ENCODE measurements around the gene KCTD10. TPM values are rescaled to one million over a fixed set of nuclear protein-coding genes. Genes with fewer than 3 reads are reported as not detected.

Gene KCTD10
- total RNA-seq, 1 donor from 2014 or later, result 86.9 TPM

DNA sequence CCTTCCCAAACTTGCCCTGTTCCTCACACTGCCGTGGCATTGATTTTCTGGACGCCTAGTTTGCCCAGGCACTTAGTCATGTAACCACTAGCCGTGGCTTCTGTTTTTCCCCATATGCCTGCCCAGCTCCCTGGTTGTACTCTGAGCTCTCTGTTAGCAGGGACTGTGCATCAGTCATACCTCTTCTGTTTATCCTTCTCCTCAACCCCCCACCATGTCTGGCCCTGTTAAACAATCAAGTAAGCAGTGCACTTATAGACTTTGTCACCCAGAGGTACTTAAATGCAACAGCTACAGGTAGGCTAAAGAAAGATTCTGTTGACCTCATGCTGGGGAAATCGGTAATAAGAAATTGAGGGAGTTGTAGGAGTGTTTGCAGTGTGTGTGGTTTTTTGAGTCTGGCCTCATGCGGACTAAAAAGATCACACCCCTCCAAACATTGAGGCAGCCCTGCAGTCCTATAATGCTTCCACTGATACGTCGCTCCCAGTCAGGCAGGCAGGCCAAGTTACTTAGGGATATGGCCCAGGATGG is 17.3 kb upstream of the KCTD10 start:
- no peak for DNase-seq (ENCODE audit: low spot score)

GRCh38 chr12:109493938-109494337 is 16.8 kb upstream of the KCTD10 start:
- DNase-seq (ENCODE audit: low spot score), result no peak

GRCh38 chr12:109493090-109493489 is 16.0 kb upstream of the KCTD10 start:
- no peak for DNase-seq (ENCODE audit: low spot score)

DNA sequence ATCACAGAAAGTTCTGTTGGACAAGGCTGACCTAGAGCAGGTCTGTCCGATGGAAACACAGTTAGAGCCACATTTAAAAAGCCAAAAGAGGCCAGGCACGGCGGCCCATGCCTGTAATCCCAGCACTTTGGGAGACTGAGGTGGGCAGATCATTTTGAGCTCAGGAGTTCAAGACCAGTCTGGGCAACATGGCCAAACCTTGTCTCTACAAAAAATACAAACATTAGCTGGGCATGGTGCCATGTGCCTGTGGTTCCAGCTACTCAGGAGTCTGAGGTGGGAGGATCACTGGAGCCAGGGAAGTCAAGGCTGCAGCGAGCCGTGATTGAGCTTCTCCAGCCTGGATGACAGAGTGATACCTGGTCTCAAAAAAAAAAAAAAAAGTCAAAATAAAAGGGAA is 15.3 kb upstream of the KCTD10 start:
- DNase-seq (ENCODE audit: low spot score), result no peak

- no peak for DNase-seq (ENCODE audit: low spot score)
Observed at GRCh38 chr12:109491671-109492070, 14.6 kb upstream of the KCTD10 start.

- no peak for DNase-seq (ENCODE audit: low spot score)
Observed at GRCh38 chr12:109489955-109490565, 13.0 kb upstream of the KCTD10 start.

GRCh38 chr12:109489016-109489954 is 12.2 kb upstream of the KCTD10 start:
- DNase-seq (ENCODE audit: low spot score), result no peak

GRCh38 chr12:109488051-109488665 is 11.1 kb upstream of the KCTD10 start:
- no peak for DNase-seq (ENCODE audit: low spot score)

GRCh38 chr12:109487181-109488050 is 10.3 kb upstream of the KCTD10 start:
- no peak for DNase-seq (ENCODE audit: low spot score)

DNA sequence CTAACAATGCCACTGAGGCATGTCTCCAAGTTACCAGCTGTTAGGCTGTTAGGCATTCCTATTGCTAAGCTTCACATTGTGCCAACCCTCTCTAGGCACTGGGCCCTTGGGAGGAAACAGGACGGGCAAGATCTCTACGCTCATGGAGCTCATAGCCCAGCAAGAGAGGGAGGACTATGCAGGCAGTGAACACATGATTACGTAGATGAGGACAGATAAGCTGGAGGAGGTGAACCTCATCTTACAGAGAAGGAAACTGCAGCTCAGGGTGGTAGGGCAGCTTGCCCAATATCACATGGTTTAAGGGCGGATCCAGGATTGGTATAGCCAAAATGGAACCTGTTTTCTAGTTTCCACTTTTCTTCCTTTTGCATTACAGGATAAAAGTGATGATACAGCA is 8.1 kb upstream of the KCTD10 start:
- DNase-seq (ENCODE audit: low spot score), result no peak

DNA sequence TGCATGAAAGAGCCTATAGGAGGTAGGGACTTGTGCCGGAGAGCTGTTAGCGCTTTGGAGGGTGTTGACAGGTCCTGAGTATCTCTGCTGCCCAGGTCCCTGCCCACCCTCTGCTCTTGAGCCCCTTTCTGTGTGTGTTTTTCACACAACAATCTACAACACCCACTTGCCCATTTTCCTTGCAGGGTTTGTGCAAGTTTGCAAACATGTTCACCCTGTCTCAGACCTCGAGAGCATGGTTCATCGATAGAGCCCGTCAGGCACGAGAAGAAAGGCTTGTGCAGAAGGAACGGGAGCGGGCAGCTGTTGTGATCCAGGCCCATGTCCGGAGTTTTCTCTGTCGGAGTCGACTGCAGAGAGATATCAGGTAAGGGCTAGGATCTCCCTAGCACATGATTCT is 6.2 kb upstream of the KCTD10 start:
- no peak for DNase-seq (ENCODE audit: low spot score)

GRCh38 chr12:109482894-109483293 is 5.8 kb upstream of the KCTD10 start:
- DNase-seq (ENCODE audit: low spot score), result no peak

DNA sequence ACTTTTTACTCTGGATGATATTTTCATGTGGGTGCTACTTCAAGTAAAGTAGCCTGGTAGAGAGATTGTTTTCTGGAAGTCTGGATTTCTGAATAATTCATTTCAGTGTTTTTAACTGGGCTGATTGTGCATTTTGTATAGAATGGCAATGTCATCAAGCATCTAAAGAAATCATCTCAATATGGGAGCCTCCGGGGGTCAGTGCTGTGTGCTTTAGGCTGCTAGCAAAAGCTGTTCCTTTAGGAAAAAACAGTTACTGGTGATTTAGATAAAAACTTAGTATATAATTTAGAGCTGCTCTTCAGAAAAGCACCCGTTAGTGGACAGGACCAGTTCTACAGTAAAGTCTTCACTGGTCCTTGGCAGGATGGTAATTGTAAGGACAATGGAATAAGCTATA is 5.4 kb upstream of the KCTD10 start:
- no peak for DNase-seq (ENCODE audit: low spot score)

DNA sequence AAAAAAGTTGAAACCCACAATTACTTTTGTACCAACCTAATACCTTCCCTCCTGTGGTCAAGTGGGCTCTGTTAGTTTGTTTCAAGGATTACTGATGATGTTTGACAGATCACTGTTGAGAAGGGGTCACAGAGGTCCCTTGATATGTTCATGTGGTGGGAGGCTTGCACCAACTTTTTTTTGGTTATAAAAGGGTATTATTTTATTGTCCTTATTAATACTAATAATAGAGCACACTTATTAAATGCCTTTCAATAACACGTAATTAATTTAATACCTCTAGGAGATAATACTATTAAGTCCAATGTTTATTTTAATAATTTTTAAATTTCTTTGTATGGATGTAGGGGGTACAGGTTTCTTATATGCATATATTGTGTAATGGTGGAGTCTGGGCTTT is 4.8 kb upstream of the KCTD10 start:
- no peak for DNase-seq (ENCODE audit: low spot score)

DNA sequence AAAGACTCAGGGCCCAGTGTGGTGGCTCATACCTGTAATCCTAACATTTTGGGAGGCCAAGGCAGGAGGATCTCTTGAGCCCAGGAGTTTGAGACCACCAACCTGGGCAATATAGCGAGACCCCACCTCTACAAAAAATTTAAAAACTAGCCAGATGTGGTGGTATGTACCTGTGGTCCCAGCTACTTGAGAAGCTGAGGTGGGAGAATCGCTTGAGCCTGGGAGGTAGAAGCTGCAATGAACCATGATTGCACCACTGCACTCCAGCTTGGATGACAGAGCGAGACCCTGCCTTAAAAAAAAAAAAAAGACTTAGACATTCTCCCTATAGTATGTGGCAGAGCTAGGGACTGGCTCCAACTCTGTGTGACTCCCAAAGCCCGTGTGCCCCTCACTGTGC is 3.3 kb upstream of the KCTD10 start:
- DNase-seq (ENCODE audit: low spot score), result no peak

GRCh38 chr12:109479761-109480160 is 2.7 kb upstream of the KCTD10 start:
- DNase-seq (ENCODE audit: low spot score), result no peak

DNA sequence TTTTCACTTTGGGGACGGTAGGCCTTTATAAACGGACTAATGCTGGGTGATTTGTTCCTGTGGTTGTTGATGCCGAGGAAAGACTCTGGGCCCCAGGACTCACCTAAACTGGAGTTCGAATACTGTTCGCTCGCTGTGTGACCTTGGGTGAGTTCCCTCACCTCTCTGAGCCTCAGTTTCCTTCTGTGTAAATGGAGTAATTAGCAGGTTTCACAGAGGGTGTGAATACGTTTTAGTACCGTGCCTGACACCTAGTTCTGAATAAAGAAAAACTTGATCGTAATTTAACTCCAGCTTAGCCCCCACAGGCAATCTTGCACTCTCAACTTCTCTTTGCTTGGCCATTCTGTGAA is 839 bp upstream of the KCTD10 start:
- no peak for DNase-seq (ENCODE audit: low spot score)

- DNase-seq (ENCODE audit: low spot score), result no peak
Observed at GRCh38 chr12:109476807-109477184, 304 bp downstream of the KCTD10 start.

- no peak for DNase-seq (ENCODE audit: low spot score)
Observed at GRCh38 chr12:109475993-109476806, 900 bp downstream of the KCTD10 start.

- no peak for DNase-seq (ENCODE audit: low spot score)
Observed at GRCh38 chr12:109475121-109475520, 2.0 kb downstream of the KCTD10 start.

All from ureter (tissue), 1 donor.